ENCODE data around the gene TBC1D20.

DNA sequence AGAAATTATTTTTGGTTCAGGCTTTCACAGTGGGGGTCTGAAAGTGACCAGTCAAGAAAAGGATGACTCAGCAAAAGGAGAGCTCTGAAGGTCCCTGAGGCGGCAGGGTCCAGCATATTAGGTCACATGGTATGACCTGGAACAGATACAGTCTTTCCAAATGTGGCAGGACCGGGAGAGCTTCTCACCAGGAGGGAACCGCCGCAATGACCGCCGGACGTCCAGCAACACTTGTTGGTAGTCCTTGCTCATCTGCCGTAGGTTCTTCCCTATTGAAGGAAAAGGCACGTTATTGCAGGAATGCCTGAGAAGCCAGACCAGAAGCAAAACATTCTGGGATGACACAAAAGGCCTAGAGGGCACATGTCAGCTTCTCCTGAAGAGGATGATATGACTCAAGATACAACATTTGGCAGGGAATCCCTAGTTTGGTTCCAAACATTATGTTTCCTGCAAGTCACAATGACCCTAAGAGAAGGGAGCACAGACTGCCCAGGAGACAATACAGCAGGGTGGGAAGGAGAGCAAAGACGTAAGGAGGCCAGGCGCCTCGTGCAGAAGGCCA lies 17.4 kb downstream of the TBC1D20 start:
- TF ChIP-seq, protein P1, sequence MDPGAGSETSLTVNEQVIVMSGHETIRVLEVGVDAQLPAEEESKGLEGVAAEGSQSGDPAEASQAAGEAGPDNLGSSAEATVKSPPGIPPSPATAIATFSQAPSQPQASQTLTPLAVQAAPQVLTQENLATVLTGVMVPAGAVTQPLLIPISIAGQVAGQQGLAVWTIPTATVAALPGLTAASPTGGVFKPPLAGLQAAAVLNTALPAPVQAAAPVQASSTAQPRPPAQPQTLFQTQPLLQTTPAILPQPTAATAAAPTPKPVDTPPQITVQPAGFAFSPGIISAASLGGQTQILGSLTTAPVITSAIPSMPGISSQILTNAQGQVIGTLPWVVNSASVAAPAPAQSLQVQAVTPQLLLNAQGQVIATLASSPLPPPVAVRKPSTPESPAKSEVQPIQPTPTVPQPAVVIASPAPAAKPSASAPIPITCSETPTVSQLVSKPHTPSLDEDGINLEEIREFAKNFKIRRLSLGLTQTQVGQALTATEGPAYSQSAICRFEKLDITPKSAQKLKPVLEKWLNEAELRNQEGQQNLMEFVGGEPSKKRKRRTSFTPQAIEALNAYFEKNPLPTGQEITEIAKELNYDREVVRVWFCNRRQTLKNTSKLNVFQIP (CRISPR knock-in tag; IDR thresholded peaks at IDR 0.05; ENCODE audit: borderline replicate concordance, low read depth): no peak
- TF ChIP-seq RARB (CRISPR knock-in tag; IDR thresholded peaks at IDR 0.05): no peak
- no peak for TF ChIP-seq SNAI2 (CRISPR knock-in tag; IDR thresholded peaks at IDR 0.05)
- no peak for TF ChIP-seq ARNTL (CRISPR knock-in tag; IDR thresholded peaks at IDR 0.05; ENCODE audit: borderline replicate concordance, low read depth)
- TF ChIP-seq, protein P2, sequence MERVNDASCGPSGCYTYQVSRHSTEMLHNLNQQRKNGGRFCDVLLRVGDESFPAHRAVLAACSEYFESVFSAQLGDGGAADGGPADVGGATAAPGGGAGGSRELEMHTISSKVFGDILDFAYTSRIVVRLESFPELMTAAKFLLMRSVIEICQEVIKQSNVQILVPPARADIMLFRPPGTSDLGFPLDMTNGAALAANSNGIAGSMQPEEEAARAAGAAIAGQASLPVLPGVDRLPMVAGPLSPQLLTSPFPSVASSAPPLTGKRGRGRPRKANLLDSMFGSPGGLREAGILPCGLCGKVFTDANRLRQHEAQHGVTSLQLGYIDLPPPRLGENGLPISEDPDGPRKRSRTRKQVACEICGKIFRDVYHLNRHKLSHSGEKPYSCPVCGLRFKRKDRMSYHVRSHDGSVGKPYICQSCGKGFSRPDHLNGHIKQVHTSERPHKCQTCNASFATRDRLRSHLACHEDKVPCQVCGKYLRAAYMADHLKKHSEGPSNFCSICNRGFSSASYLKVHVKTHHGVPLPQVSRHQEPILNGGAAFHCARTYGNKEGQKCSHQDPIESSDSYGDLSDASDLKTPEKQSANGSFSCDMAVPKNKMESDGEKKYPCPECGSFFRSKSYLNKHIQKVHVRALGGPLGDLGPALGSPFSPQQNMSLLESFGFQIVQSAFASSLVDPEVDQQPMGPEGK (CRISPR knock-in tag; IDR thresholded peaks at IDR 0.05; ENCODE audit: borderline replicate concordance): no peak
- TF ChIP-seq ESRRG (CRISPR knock-in tag; IDR thresholded peaks at IDR 0.05): no peak
